ENCODE data around the gene A4GALT.

A4GALT gene

GRCh38 chr22:42700355-42700754 lies 20.3 kb downstream of the A4GALT start:
- TF ChIP-seq, protein P1, sequence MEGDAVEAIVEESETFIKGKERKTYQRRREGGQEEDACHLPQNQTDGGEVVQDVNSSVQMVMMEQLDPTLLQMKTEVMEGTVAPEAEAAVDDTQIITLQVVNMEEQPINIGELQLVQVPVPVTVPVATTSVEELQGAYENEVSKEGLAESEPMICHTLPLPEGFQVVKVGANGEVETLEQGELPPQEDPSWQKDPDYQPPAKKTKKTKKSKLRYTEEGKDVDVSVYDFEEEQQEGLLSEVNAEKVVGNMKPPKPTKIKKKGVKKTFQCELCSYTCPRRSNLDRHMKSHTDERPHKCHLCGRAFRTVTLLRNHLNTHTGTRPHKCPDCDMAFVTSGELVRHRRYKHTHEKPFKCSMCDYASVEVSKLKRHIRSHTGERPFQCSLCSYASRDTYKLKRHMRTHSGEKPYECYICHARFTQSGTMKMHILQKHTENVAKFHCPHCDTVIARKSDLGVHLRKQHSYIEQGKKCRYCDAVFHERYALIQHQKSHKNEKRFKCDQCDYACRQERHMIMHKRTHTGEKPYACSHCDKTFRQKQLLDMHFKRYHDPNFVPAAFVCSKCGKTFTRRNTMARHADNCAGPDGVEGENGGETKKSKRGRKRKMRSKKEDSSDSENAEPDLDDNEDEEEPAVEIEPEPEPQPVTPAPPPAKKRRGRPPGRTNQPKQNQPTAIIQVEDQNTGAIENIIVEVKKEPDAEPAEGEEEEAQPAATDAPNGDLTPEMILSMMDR (conservative IDR thresholded peaks at IDR 0.05; ENCODE audit: low read depth, low read length) = no peak
- DNase-seq (ENCODE audit: low read depth) = no peak
- H3K4me3 ChIP-seq (ENCODE audit: low read depth, low read length) = no peak overlapping the region

GRCh38 chr22:42699976-42700352 lies 20.7 kb downstream of the A4GALT start:
- no peak overlapping the region for H3K4me3 ChIP-seq (ENCODE audit: low read depth, low read length)
- DNase-seq (ENCODE audit: low read depth) = no peak
- TF ChIP-seq, protein P1 (conservative IDR thresholded peaks at IDR 0.05; ENCODE audit: low read depth, low read length) = no peak

DNA sequence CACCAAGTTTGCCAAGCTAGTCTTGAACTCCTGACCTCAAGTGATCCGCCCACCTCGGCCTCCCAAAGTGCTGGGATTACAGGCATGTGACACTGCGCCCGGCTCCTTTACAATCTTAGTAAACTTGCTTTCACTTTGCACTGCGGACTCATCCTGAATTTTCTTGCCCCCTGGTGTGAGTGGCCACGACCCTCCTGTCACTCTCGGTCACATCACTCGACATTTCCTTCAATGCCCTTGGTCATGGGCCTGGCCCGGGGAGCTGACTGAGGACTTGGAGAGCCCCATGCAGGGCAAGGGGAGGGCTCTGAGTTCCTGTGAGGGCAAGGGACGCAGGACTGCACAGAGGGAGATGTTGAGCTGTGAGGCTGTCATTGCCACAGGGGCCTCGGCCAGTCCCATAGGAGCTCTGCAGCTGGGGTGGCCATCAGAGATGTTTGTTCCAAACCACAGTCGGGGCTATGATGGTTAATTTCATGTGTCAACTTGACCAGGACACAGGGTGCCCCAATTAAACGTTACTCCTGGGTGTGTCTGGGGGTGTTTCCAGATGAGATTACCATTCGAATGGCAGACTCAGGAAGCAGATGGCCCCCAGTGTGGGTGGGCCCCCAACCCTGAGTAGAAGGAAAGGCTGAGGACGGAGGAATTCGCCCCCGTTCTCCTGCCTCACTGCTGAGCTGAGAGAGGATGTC lies 21.2 kb downstream of the A4GALT start:
- TF ChIP-seq, protein P1 (conservative IDR thresholded peaks at IDR 0.05; ENCODE audit: low read depth, low read length) = no peak
- no peak overlapping the region for H3K4me3 ChIP-seq (ENCODE audit: low read depth, low read length)
- DNase-seq (ENCODE audit: low read depth) = no peak

DNA sequence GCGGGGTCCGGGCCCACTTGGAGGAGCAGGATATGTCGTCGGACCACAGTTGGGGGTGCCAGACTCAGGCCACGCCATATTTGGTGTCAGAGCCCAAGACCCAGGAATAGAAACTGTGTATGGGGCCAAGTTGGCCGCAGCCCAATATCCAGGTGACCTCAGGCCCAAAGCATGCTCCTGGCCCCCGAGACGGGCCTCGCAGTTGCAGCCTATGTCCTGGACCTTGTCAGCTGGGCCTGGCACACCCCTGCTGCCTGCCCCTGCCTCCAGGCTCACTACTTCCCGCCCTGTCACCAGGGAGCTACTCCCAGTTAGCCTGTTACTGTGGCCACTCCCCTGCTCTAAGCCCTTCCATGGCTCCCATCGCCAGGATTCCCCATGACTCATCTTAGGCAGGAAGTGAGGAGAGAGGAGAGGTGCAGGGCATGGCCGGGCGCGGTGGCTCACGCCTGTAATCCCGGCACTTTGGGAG lies 23.1 kb downstream of the A4GALT start:
- TF ChIP-seq, protein P1 (conservative IDR thresholded peaks at IDR 0.05; ENCODE audit: low read depth, low read length) = no peak
- no peak overlapping the region for H3K4me3 ChIP-seq (ENCODE audit: low read depth, low read length)
- DNase-seq (ENCODE audit: low read depth) = peak; percentile 66

GRCh38 chr22:42696331-42696967 lies 24.2 kb downstream of the A4GALT start:
- no peak for DNase-seq (ENCODE audit: low read depth)
- no peak overlapping the region for H3K4me3 ChIP-seq (ENCODE audit: low read depth, low read length)
- TF ChIP-seq, protein P1 (conservative IDR thresholded peaks at IDR 0.05; ENCODE audit: low read depth, low read length) = no peak

- no peak overlapping the region for H3K4me3 ChIP-seq (ENCODE audit: low read depth, low read length)
- no peak for DNase-seq (ENCODE audit: low read depth)
These were observed 25.4 kb downstream of the A4GALT start for GRCh38 chr22:42695294-42695693.

More at GRCh38 chr22:42695294-42695693, 25.4 kb downstream of the A4GALT start:
- TF ChIP-seq, protein P1 (conservative IDR thresholded peaks at IDR 0.05; ENCODE audit: low read depth, low read length) = no peak
